ENCODE measurements around the gene CDH24.
A peak's percentile ranks its signal among the peaks of the same experiment; 100 is the strongest.

DNA sequence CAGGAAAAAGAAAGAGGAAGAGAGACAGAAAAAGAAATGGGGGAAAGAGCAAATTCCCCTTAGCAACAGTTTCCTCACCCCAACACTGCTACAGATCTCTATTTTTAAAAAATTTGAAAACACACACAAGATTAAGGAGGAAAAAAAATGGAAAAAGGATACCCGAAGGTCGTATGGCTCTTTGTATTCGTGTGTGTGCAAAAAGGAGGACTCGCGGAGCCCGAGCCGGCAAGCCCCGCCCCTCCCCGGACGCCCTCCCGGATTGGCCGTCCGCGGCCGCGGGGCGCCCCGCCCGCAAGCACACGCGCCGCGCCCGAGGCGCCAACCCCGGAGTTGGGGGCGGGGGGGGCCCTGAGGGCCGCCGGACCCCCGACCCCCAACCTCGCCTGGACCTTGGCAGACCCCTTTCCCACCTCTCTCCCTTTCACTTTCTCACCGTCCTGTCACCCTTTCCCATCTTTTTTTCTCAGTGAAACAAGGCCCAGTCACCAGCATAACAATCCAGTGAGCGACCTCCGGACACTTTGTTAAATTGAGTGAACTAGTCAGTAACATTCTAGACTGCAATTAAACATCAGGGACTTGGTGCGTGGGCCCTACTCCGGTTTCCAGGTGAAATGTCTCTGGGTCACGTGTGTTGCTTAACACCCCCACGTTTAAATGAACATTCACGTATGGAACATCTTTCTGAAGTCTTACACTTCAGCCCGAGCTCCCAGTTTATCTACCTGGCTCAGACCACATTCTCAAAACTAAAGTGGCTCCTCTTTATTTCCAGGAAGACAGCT lies 47.2 kb downstream of the CDH24 start, which contains the start of gene C14orf93:
- TF ChIP-seq, protein P1, sequence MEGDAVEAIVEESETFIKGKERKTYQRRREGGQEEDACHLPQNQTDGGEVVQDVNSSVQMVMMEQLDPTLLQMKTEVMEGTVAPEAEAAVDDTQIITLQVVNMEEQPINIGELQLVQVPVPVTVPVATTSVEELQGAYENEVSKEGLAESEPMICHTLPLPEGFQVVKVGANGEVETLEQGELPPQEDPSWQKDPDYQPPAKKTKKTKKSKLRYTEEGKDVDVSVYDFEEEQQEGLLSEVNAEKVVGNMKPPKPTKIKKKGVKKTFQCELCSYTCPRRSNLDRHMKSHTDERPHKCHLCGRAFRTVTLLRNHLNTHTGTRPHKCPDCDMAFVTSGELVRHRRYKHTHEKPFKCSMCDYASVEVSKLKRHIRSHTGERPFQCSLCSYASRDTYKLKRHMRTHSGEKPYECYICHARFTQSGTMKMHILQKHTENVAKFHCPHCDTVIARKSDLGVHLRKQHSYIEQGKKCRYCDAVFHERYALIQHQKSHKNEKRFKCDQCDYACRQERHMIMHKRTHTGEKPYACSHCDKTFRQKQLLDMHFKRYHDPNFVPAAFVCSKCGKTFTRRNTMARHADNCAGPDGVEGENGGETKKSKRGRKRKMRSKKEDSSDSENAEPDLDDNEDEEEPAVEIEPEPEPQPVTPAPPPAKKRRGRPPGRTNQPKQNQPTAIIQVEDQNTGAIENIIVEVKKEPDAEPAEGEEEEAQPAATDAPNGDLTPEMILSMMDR (conservative IDR thresholded peaks at IDR 0.05; ENCODE audit: low read depth, low read length) = no peak
- TF ChIP-seq POLR2A (IDR thresholded peaks at IDR 0.05; ENCODE audit: low read depth, low read length) = no peak
- no peak for TF ChIP-seq MAFK (IDR thresholded peaks at IDR 0.05; ENCODE audit: low read depth, low read length)
- no peak for TF ChIP-seq CEBPB (IDR thresholded peaks at IDR 0.05; ENCODE audit: low read depth, low read length)
- TF ChIP-seq BHLHE40 (IDR thresholded peaks at IDR 0.05; ENCODE audit: low read depth, low read length) = peak; percentile 40; the same call in 1 of the 2 replicates
- no peak for TF ChIP-seq NFE2L2 (IDR thresholded peaks at IDR 0.05; ENCODE audit: low read depth, low read length)
- TF ChIP-seq SMC3 (IDR thresholded peaks at IDR 0.05; ENCODE audit: low read depth, low read length) = no peak
- no peak for TF ChIP-seq RCOR1 (IDR thresholded peaks at IDR 0.05; ENCODE audit: insufficient replicate concordance, low read length)
- no peak for TF ChIP-seq MXI1 (IDR thresholded peaks at IDR 0.05; ENCODE audit: borderline replicate concordance, low read depth, low read length)
- no peak for TF ChIP-seq RAD21 (IDR thresholded peaks at IDR 0.05; ENCODE audit: low read length)
- TF ChIP-seq, protein P2, sequence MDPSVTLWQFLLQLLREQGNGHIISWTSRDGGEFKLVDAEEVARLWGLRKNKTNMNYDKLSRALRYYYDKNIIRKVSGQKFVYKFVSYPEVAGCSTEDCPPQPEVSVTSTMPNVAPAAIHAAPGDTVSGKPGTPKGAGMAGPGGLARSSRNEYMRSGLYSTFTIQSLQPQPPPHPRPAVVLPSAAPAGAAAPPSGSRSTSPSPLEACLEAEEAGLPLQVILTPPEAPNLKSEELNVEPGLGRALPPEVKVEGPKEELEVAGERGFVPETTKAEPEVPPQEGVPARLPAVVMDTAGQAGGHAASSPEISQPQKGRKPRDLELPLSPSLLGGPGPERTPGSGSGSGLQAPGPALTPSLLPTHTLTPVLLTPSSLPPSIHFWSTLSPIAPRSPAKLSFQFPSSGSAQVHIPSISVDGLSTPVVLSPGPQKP (IDR thresholded peaks at IDR 0.05; ENCODE audit: borderline replicate concordance, low read depth, low read length) = no peak
- TF ChIP-seq CHD1 (IDR thresholded peaks at IDR 0.05; ENCODE audit: low read depth, low read length) = no peak
- TF ChIP-seq, protein P3, sequence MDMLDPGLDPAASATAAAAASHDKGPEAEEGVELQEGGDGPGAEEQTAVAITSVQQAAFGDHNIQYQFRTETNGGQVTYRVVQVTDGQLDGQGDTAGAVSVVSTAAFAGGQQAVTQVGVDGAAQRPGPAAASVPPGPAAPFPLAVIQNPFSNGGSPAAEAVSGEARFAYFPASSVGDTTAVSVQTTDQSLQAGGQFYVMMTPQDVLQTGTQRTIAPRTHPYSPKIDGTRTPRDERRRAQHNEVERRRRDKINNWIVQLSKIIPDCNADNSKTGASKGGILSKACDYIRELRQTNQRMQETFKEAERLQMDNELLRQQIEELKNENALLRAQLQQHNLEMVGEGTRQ (IDR thresholded peaks at IDR 0.05; ENCODE audit: low read depth, low read length) = peak; percentile 13
- TF ChIP-seq RFX5 (IDR thresholded peaks at IDR 0.05; ENCODE audit: low read depth, low read length) = no peak

Data from IMR-90 (cell line).